Measurements from ENCODE around the gene MAGI1. TPM values are rescaled to one million over a fixed set of nuclear protein-coding genes. Genes with fewer than 3 reads are reported as not detected.

MAGI1 gene
- total RNA-seq, 1 donor = 13.0 TPM

GRCh38 chr3:65564483-65564882 is 474.2 kb downstream of the MAGI1 start:
- no peak for TF ChIP-seq CTCF (IDR thresholded peaks at IDR 0.05; ENCODE audit: insufficient read depth, low read length)
- no peak for DNase-seq (ENCODE audit: low read depth)
- H3K4me3 ChIP-seq (ENCODE audit: low read depth, low read length) = no peak overlapping the region

- no peak for DNase-seq (ENCODE audit: low read depth)
- TF ChIP-seq CTCF (IDR thresholded peaks at IDR 0.05; ENCODE audit: insufficient read depth, low read length) = no peak
- H3K4me3 ChIP-seq (ENCODE audit: low read depth, low read length) = no peak overlapping the region
These were observed 474.9 kb downstream of the MAGI1 start for GRCh38 chr3:65563861-65564260.

GRCh38 chr3:65562447-65562846 is 476.3 kb downstream of the MAGI1 start:
- no peak for DNase-seq (ENCODE audit: low read depth)
- H3K4me3 ChIP-seq (ENCODE audit: low read depth, low read length) = no peak overlapping the region
- no peak for TF ChIP-seq CTCF (IDR thresholded peaks at IDR 0.05; ENCODE audit: insufficient read depth, low read length)

- no peak overlapping the region for H3K4me3 ChIP-seq (ENCODE audit: low read depth, low read length)
- TF ChIP-seq CTCF (IDR thresholded peaks at IDR 0.05; ENCODE audit: insufficient read depth, low read length) = no peak
- DNase-seq (ENCODE audit: low read depth) = no peak
These were observed 477.1 kb downstream of the MAGI1 start for GRCh38 chr3:65561617-65562016.

- DNase-seq (ENCODE audit: low read depth) = no peak
- no peak overlapping the region for H3K4me3 ChIP-seq (ENCODE audit: low read depth, low read length)
- no peak for TF ChIP-seq CTCF (IDR thresholded peaks at IDR 0.05; ENCODE audit: insufficient read depth, low read length)
These were observed 477.8 kb downstream of the MAGI1 start for GRCh38 chr3:65560901-65561300.

- TF ChIP-seq CTCF (IDR thresholded peaks at IDR 0.05; ENCODE audit: insufficient read depth, low read length) = no peak
- DNase-seq (ENCODE audit: low read depth) = no peak
- H3K4me3 ChIP-seq (ENCODE audit: low read depth, low read length) = no peak overlapping the region
These were observed 478.6 kb downstream of the MAGI1 start for GRCh38 chr3:65560133-65560532.

- TF ChIP-seq CTCF (IDR thresholded peaks at IDR 0.05; ENCODE audit: insufficient read depth, low read length) = no peak
- no peak overlapping the region for H3K4me3 ChIP-seq (ENCODE audit: low read depth, low read length)
- DNase-seq (ENCODE audit: low read depth) = no peak
These were observed 479.1 kb downstream of the MAGI1 start for GRCh38 chr3:65559643-65560042.
